Activated CD4-positive, alpha-beta T cell treated with anti-CD3 and anti-CD28 coated beads for 48 hours (primary cell): ENCODE results near the gene MMP3.

Source experiments
- DNase-seq: peaks from one replicate; pipeline ENCODE4 v3.0.0-alpha.2; 2020

Gene MMP3

GRCh38 chr11:102831489-102832440 is 11.6 kb downstream of the MMP3 start:
- peak; percentile 31 for DNase-seq

DNA sequence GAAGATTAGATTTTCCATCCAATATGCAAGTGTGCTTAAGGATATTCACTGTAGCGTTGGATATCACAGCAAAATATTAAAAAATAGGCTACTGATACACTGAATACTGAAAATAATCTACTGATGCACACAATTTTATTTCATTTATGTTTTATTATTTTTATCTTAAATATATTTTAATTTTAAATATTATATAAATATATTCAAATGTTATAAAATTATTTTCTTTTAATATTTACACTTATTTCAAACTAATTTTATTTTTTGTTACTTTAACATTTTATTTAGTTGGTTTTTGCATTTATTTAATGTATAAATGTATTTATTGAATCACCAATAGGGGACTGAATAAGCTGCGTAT is 12.3 kb downstream of the MMP3 start:
- DNase-seq = no peak

DNA sequence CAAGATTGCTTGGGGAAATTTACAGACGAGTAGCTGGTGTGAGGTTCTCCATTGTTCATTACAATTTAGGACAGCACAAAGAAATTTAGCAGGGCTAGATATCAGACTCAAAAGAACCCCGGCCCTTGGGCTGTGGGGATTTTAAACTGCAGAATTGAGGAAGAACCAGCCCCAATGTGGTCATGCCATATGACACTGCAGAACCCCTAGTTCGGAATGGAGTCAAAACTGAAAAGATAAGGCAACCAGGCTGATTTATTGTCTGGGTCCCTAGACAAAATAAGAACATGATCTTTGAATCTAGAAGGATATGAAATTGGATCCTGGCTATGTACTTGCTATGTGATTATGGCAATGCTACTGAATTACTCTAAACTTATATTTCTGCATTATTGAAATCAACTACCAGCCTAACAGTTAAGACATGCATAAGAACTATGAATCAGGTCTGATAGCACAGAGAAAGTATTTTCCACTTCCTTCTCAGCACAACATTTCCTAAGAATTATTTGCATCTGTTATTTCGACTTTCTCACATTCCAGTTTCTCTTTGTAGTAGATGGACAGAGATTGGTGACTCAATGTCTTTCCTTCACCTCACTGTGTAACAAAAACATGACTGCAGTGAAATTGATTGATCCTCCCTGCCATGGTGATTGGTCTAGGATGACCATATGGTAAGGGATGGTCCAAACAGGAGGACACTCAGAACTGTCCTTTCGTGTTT is 13.2 kb downstream of the MMP3 start:
- no peak for DNase-seq

GRCh38 chr11:102829316-102830000 is 14.0 kb downstream of the MMP3 start:
- no peak for DNase-seq

GRCh38 chr11:102824556-102824955 is 18.9 kb downstream of the MMP3 start:
- no peak for DNase-seq

DNA sequence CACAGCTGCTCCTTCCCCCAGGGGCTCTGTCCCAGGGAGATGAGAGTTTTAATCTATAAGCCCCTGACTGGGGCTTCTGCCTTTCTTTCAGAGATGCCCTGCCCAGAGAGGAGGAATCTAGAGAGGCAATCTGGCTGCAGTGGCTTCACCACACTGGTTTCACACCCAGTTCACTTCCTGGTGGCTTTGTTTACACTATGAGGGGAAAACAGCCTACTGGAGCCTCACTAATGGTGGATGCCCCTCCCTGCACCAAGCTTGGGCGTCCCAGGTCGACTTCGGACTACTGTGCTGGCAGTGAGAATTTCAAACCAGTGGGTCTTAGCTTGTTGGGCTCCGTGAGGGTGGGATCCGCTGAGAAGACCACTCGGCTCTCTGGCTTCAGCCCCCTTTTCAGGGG is 23.9 kb downstream of the MMP3 start:
- DNase-seq = no peak

DNA sequence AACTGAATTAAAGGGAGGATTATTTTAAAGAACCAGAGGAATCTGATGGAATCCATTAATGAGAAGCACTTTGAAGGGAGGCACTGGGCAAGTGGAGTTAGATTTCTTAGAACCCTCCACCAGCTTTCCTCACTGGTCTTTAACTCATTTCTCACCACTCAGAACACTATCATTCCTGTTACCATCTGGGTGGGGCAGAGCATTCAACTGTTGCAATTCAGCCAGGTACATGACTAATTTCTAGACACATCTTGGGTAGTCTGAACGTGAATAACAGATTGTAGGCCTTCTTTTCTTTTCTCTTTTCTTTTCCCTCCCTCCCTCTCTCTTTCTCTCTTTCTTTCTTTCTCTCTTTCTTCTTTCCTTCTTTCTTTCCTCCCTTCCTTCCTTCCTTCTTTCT is 29.9 kb downstream of the MMP3 start:
- DNase-seq = no peak

GRCh38 chr11:102812188-102812587 is 31.2 kb downstream of the MMP3 start:
- DNase-seq = no peak

DNA sequence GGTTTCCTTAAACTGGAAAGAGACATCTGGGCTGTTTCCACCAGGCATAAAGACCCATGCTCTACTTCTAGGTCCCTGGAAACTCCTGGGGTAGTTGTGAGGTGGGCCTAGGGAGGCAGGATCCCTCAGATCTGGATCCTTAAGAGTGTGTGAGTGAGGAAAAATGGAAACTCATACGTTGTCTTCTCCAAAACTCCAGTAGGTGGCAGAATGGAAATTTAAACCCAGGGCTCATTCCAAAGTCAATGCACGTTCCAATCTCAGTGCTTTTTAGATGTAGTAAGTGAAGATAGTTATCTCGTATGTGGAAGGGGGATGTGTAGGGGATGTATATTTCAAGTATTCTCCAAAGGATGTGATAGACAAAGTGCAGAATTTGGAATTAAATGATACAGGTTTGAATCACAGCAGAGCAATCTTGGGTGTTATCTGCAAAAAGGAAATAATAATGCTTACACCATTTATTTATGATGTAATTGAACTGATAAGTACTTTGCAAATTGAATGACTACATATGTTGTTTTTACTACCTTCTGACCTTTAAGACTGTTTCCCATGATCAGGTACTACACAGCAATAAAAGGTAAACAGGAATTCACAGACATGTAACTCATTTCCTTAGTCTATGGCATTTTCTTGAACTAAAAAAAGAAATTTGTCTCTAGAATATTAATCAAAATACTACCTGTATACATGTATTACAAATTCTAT is 32.3 kb downstream of the MMP3 start:
- no peak for DNase-seq

DNA sequence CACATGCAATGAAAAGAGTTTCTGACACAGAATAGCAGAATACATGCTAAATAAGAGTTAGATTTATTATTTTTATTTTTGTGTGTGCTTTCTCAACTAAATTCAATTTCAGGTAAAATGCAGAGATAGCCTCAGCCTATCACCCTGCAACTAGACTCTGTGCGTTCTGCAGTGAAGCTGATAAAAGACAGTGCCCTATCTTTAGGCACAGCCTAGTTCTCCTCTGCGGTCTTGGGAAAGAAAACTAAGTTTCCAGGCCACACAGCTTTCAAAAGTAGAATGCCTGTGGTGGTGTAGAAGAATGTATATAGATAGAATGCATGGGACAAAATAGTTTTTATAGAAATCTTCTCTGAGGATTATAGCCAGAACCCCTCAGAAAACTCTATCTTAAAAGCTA is 33.4 kb downstream of the MMP3 start:
- no peak for DNase-seq

GRCh38 chr11:102807921-102808320 is 35.5 kb downstream of the MMP3 start:
- DNase-seq = peak; percentile 32

DNA sequence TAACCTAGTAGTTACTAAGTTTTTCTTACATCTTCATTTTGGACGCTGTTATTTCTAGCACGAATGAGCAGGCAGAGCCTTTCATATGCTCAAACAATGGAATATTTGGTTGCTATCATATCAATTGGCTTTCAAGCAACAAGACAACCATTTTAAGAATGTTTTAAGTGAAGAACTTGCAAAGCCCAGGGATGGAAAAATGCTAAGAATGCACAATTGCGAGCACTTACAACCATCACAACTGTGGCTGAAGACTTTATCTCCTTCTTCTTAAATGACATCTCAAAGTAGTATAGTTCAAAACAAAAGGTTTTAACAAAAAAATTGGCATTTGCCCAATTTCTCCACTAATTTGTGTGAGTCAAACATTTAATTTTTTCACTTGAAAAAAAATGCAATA is 37.1 kb downstream of the MMP3 start:
- no peak for DNase-seq

- DNase-seq = no peak
Observed at GRCh38 chr11:102802341-102802740, 41.1 kb downstream of the MMP3 start.

DNA sequence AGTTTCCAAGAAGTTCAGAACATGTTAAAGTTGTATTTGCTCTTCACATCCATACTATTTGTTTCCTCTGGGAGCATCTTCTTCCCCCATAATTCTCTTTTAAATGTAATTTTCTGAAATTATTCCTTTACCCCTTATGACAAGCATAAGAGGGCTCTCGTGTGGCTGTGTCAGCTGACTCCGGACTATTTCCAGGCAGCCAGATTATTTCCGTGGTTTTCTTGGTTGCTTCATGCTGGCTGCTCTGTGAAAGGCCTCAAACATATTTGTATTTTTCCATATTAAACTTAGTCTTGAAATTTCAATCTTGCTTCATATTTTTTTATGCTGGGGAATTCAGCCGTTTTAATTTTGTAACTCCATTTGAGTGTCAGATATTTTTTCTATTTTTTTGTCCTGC is 42.6 kb downstream of the MMP3 start:
- no peak for DNase-seq

DNA sequence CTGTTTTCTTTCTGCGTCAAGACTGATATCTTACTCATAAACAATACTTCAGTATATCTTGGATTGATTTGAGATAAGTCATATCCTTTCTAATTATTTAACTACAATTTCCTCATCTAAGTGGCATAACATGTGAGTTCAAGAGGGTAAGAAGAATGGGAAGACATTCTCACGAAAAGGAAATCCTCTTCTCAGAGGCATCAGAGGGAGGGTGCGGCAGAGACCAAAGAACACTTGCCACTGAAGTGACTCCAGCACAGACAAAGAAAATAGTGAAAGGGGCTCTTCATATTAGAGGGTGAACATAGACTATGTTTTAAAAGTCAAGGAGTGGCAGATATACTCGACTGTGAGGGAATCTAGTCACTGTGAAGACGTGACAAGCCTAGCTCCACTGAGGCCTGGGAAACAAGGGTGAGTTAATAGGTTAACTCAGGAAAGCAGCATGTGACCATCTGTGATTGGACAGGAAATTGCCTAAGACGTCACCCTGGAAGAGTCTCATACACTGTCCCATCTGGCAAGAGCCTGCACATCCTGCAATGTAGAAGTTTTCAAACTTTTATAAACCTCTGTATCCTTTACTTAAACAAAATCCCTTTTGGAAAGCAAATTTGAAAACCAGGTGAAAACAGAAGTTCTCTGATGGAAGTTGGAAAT is 43.6 kb downstream of the MMP3 start:
- DNase-seq = no peak

DNA sequence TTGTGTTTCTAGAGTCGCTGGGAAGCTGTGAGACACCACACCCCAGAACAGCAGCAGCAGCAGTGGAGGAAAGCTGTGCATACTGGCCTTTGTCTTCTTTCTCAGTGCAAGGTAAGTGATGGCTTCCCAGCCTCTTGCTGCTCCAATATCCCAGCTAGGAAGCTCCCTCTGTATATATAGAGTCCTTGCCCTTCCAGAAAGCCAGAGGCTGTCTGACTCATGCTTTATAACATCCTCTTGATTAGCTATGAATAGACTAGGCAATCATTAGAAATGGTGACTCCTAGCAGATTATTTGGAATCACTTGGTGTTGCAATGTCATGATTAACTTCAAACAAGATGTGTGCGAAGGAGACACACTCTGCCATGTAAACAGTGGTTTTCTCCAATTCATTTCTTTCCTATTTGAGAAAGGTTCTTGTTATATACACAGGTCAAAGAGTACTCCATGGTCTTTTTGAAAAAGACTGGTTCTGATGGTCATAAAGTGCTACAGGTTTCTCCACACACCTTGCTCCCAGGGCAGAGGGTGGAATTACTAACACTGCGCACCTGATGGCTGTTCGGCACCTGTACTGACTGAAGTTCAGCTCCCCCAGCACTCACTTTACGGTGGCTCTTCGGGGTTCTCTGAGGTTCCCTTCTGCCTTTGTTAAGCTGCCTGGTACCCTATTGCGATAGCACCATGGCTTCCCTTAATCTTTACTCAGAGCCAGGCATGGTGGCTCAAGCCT is 45.2 kb downstream of the MMP3 start, which contains the start of gene MMP1:
MMP1 (minus strand) TSS at position 149 of the 735 bp plus-strand sequence; CDS start at position 81, 68 bp downstream.
- DNase-seq = no peak

DNA sequence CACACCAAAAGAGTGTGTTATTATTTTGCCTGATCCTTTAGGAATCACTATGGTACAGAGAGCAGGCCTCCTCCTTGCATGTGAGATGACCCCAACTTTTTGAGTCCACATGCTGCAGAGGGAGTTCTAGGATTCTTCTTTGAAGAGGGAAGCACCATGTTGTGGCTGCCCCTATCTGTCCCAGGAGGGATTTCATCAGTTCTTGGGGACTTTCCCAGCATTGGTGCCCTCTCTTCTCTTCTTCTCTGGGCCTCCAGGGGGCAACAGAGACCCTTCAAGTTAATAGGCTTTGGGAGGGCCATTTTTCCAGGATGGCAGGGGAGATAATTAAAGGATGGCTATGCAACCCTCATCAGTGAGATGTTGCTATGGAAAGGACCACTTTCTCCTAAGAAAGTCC is 49.0 kb downstream of the MMP3 start:
- DNase-seq = peak; percentile 20

DNA sequence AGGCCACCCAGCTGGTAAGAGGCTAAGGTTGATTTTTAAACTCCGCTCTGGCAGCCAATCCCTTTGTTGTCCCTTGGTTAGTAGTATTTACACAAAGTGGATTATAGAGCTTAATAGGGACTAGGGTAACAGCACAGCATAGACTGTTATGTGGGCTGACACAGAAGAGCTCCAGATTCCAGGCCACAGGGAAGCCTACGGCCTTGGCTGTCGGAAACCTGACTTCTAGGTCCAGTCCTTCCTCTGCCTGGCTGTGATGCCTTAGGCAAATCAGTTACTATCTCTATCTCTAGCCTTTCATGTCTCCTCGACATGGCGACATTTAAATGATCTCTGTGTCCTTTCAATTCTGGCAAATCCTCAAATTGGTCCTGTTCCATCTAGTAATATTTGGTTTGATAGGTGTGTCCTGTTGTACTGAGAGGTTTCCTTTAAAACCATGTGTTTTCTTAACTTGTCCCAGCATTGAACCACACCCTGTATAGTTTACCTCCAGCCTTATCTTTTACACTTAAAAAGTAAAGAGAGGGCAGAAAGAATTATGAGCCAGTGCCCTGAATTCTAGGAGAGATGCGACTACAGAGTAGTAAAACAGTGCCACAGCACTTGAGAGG is 49.6 kb downstream of the MMP3 start:
- no peak for DNase-seq

DNA sequence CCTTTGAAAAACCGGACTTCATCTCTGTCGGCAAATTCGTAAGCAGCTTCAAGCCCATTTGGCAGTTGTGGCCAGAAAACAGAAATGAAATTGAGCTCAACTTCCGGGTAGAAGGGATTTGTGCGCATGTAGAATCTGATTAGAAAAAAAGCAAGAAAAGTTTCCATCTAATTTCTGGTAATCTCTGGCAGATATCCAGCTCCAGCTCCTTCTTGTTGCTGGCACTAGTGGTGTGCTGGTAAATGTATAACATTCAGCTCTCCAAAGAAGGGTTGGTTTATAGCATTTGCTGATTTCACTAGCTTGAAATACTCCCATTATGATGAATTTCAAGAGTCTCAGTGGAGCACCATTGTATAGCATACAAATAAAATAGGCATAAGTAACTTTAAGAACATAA is 50.8 kb downstream of the MMP3 start:
- no peak for DNase-seq

- DNase-seq = no peak
Observed at GRCh38 chr11:102791271-102792036, 52.0 kb downstream of the MMP3 start.
